Mesenchymal stem cell (in vitro differentiated cells and primary cell): ENCODE results near the gene RUBCNL.
A peak's percentile ranks its signal among the peaks of the same experiment; 100 is the strongest.

Source experiments
- DNase-seq: peaks from one replicate; pipeline ENCODE4 v3.0.0-alpha.2; 2013
- H2AFZ ChIP-seq: one replicate; pipeline ENCODE4 v1.6.1; 2013; ENCODE audit warnings: low read depth, mild to moderate bottlenecking, control low read depth, inconsistent platforms, low read length, moderate library complexity
- H2AK5ac ChIP-seq: 2 replicates; pipeline ENCODE4 v1.6.1; 2013; ENCODE audit warnings: low read length, moderate library complexity, mild to moderate bottlenecking, inconsistent platforms; ENCODE audit not compliant: severe bottlenecking
- H2BK120ac ChIP-seq: one replicate; pipeline ENCODE4 v1.6.1; 2013; ENCODE audit warnings: low read depth, mild to moderate bottlenecking, inconsistent platforms, low read length, moderate library complexity
- H2BK12ac ChIP-seq, 2 experiments: one replicate each; pipeline ENCODE4 v1.6.1; 2013; ENCODE audit warnings: inconsistent platforms in 2 of 2, low read length in 2 of 2, mild to moderate bottlenecking in 2 of 2, moderate library complexity in 2 of 2, control low read depth in 1 of 2
- H2BK15ac ChIP-seq: one replicate; pipeline ENCODE4 v1.6.1; 2013; ENCODE audit warnings: mild to moderate bottlenecking, low read depth, inconsistent platforms; ENCODE audit not compliant: poor library complexity, severe bottlenecking
- H2BK5ac ChIP-seq: 2 replicates; pipeline ENCODE4 v1.6.1; 2013; ENCODE audit warnings: low read depth, mild to moderate bottlenecking, low read length, control low read depth, inconsistent platforms; ENCODE audit not compliant: poor library complexity, severe bottlenecking
- H3K14ac ChIP-seq, 2 experiments: one replicate each; pipeline ENCODE4 v1.6.1; 2013; ENCODE audit warnings: inconsistent platforms in 2 of 2, low read length in 2 of 2, control low read depth in 1 of 2, mild to moderate bottlenecking in 1 of 2, moderate library complexity in 1 of 2
- H3K18ac ChIP-seq, 2 experiments: one replicate each; pipeline ENCODE4 v1.6.1; 2013; ENCODE audit warnings: inconsistent platforms in 2 of 2, low read length in 2 of 2, control low read depth in 1 of 2, low read depth in 1 of 2, mild to moderate bottlenecking in 1 of 2
- H3K23ac ChIP-seq, 2 experiments: one replicate each; pipeline ENCODE4 v1.6.1; 2013; ENCODE audit warnings: inconsistent platforms in 2 of 2, low read length in 2 of 2, mild to moderate bottlenecking in 2 of 2, moderate library complexity in 2 of 2, control low read depth in 1 of 2
- H3K27ac ChIP-seq: 2 replicates; pipeline ENCODE4 v1.5.1; 2013; ENCODE audit warnings: mild to moderate bottlenecking, moderate library complexity, low read length, control low read depth, inconsistent platforms; ENCODE audit not compliant: poor library complexity, severe bottlenecking
- H3K27me3 ChIP-seq, 2 experiments: 2 replicates each; pipeline versions ENCODE4 v1.6.1 to v1.7.0; 2013; ENCODE audit warnings: low read length in 2 of 2, mild to moderate bottlenecking in 2 of 2, moderate library complexity in 2 of 2, control low read depth in 1 of 2, inconsistent platforms in 1 of 2; ENCODE audit not compliant: control insufficient read depth in 1 of 2, insufficient read depth in 1 of 2
- H3K36me3 ChIP-seq, 2 experiments: 2 replicates each; pipeline versions ENCODE4 v1.6.1 to v1.7.0; 2013; ENCODE audit warnings: low read length in 2 of 2, control low read depth in 1 of 2, inconsistent platforms in 1 of 2, low read depth in 1 of 2, mild to moderate bottlenecking in 1 of 2; ENCODE audit not compliant: insufficient read depth in 2 of 2, control insufficient read depth in 1 of 2
- H3K4ac ChIP-seq, 2 experiments: one replicate each; pipeline ENCODE4 v1.6.1; 2013; ENCODE audit warnings: inconsistent platforms in 2 of 2, low read length in 2 of 2, mild to moderate bottlenecking in 2 of 2, moderate library complexity in 2 of 2, control low read depth in 1 of 2, low read depth in 1 of 2
- H3K4me1 ChIP-seq: 2 replicates; pipeline ENCODE4 v1.6.1; 2013; ENCODE audit warnings: low read depth, low read length, control low read depth; ENCODE audit not compliant: control insufficient read depth, insufficient read depth
- H3K4me2 ChIP-seq: 2 replicates; pipeline ENCODE4 v1.6.1; 2013; ENCODE audit warnings: low read length, mild to moderate bottlenecking, inconsistent platforms; ENCODE audit not compliant: poor library complexity, severe bottlenecking
- H3K4me3 ChIP-seq, 2 experiments: 2 replicates each; pipeline versions ENCODE4 v1.5.1 to v1.7.0; 2013; ENCODE audit warnings: low read length in 2 of 2, mild to moderate bottlenecking in 2 of 2, control low read depth in 1 of 2, low read depth in 1 of 2; ENCODE audit not compliant: insufficient read depth in 1 of 2
- H3K79me1 ChIP-seq: replicated peaks from 2 replicates; pipeline ENCODE4 v1.6.1; 2013; ENCODE audit warnings: mild to moderate bottlenecking, control low read depth, low read length, inconsistent platforms; ENCODE audit not compliant: poor library complexity, severe bottlenecking
- H3K9ac ChIP-seq: 2 replicates; pipeline ENCODE4 v1.7.0; 2013; ENCODE audit warnings: mild to moderate bottlenecking, low read length, moderate library complexity
- H3K9me3 ChIP-seq: 2 replicates; pipeline ENCODE4 v1.7.0; 2013; ENCODE audit warnings: mild to moderate bottlenecking, low read length; ENCODE audit not compliant: control insufficient read depth
- H4K8ac ChIP-seq: one replicate; pipeline ENCODE4 v1.6.1; 2013; ENCODE audit warnings: inconsistent platforms, mild to moderate bottlenecking, low read length, moderate library complexity
- H4K91ac ChIP-seq: one replicate; pipeline ENCODE4 v1.6.1; 2013; ENCODE audit warnings: mild to moderate bottlenecking, low read length, inconsistent platforms
- WGBS: methylation state at CpG from one replicate; pipeline ENCODE4 v1.1.7; 2013; ENCODE audit warnings: mixed read lengths; 5-methylcytosine and 5-hydroxymethylcytosine counted together

The RUBCNL gene

GRCh38 chr13:46352805-46353204 lies 34.2 kb downstream of the RUBCNL start:
- Histone ChIP-seq H3K9me3 (no peaks in the 10 kb centered on the region), H4K8ac (no peak overlapping the region)
- WGBS, result 96% methylated on average over 7 of the region's 8 CpGs

DNA sequence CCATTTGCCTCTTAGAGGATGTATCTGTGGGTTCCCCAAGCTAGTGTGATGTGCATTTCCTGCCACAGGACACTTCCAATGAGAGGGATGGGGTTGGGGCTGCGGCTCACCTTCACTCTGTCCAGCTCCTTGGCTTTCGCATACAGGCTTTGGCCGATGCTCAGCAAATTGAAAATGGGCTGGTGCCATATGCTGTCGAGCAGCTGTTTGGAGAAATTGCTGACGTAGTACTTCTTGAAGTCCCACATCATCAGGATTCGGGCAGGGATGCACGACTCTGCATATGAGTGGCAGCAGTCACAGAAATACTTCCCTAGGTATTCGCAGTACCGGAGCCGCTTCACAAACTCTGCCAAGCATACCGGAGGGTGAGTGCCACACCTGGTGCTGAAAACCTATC lies 37.0 kb downstream of the RUBCNL start:
- Histone ChIP-seq H2AFZ (no peak overlapping the region), H3K23ac (no peak overlapping the region), H2AK5ac (no peak overlapping the region), H2BK120ac (no peak overlapping the region), H4K91ac (no peak overlapping the region), H3K27me3 (no peaks in the 10 kb centered on the region), H3K4me3 (no peak overlapping the region), H3K4me1 (no peaks in the 10 kb centered on the region), H3K4ac (no peak overlapping the region), H3K14ac (no peak overlapping the region), H2BK12ac (no peak overlapping the region), H3K27ac (no peak overlapping the region), H3K4me2 (no peak overlapping the region), H4K8ac (no peak overlapping the region), H2BK15ac (no peak overlapping the region), H3K18ac (no peak overlapping the region), H3K79me1 (no peaks in the 10 kb centered on the region), H2BK5ac (no peak overlapping the region), H3K9ac (no peak overlapping the region), H3K9me3 (no peaks in the 10 kb centered on the region), H3K36me3 (peaks cover 0 to 68% of the 10 kb centered on the region in 2 experiments)
- 97% methylated on average over 11 of the region's 11 CpGs for WGBS
- no peak for DNase-seq

More at GRCh38 chr13:46352805-46353204, 34.2 kb downstream of the RUBCNL start:
- Histone ChIP-seq H4K91ac (peak overlapping the region; percentile 76), H2AFZ (no peak overlapping the region), H3K27ac (no peak overlapping the region), H3K18ac (no peak overlapping the region), H3K9ac (no peak overlapping the region), H3K4ac (peak overlapping the region in 1 of 2 experiments; percentile 84), H3K14ac (no peak overlapping the region), H3K36me3 (peaks cover 0 to 79% of the 10 kb centered on the region in 2 experiments), H2BK5ac (no peak overlapping the region), H3K27me3 (no peaks in the 10 kb centered on the region), H2BK12ac (peak overlapping the region in 1 of 2 experiments; percentile 71), H3K23ac (no peak overlapping the region), H3K4me1 (peaks cover 4% of the 10 kb centered on the region), H2BK120ac (no peak overlapping the region), H3K4me2 (no peak overlapping the region), H3K79me1 (no peaks in the 10 kb centered on the region), H3K4me3 (no peak overlapping the region), H2BK15ac (no peak overlapping the region), H2AK5ac (no peak overlapping the region)
- no peak for DNase-seq

GRCh38 chr13:46348961-46349360 lies 38.1 kb downstream of the RUBCNL start:
- Histone ChIP-seq H3K9ac (no peak overlapping the region), H4K8ac (no peak overlapping the region), H2AFZ (no peak overlapping the region), H3K4me2 (no peak overlapping the region), H3K4me3 (no peak overlapping the region), H3K14ac (no peak overlapping the region), H3K79me1 (no peaks in the 10 kb centered on the region), H2AK5ac (no peak overlapping the region), H2BK5ac (no peak overlapping the region), H3K36me3 (peaks cover 0 to 71% of the 10 kb centered on the region in 2 experiments), H3K23ac (no peak overlapping the region), H3K18ac (no peak overlapping the region), H2BK120ac (no peak overlapping the region), H3K9me3 (no peaks in the 10 kb centered on the region), H3K27ac (no peak overlapping the region), H4K91ac (no peak overlapping the region), H2BK15ac (no peak overlapping the region), H2BK12ac (no peak overlapping the region), H3K4ac (no peak overlapping the region), H3K27me3 (no peaks in the 10 kb centered on the region), H3K4me1 (no peaks in the 10 kb centered on the region)
- peak; percentile 51 for DNase-seq
- 91% methylated on average over 1 of the region's 1 CpG for WGBS

GRCh38 chr13:46347277-46347676 lies 39.8 kb downstream of the RUBCNL start:
- H3K4me1 ChIP-seq, result no peaks in the 10 kb centered on the region
- no peak overlapping the region for H2BK120ac ChIP-seq
- no peak overlapping the region for H4K91ac ChIP-seq
- H3K4ac ChIP-seq, result no peak overlapping the region
- no peak overlapping the region for H2AFZ ChIP-seq
- H3K23ac ChIP-seq, result no peak overlapping the region
- no peak overlapping the region for H3K14ac ChIP-seq
- no peak overlapping the region for H2AK5ac ChIP-seq
- no peaks in the 10 kb centered on the region for H3K9me3 ChIP-seq
- no peaks in the 10 kb centered on the region for H3K79me1 ChIP-seq
- no peak overlapping the region for H3K4me3 ChIP-seq
- H3K27me3 ChIP-seq, result no peaks in the 10 kb centered on the region
- H3K36me3 ChIP-seq, result peaks cover 0 to 73% of the 10 kb centered on the region in 2 experiments
- no peak overlapping the region for H3K27ac ChIP-seq
- H2BK5ac ChIP-seq, result no peak overlapping the region
- no peak for DNase-seq
- no peak overlapping the region for H3K9ac ChIP-seq
- H3K18ac ChIP-seq, result no peak overlapping the region
- no peak overlapping the region for H4K8ac ChIP-seq
- H2BK12ac ChIP-seq, result no peak overlapping the region
- H2BK15ac ChIP-seq, result no peak overlapping the region
- WGBS, result 94% methylated on average over 4 of the region's 4 CpGs
- no peak overlapping the region for H3K4me2 ChIP-seq
